Superior temporal gyrus (tissue), 1 donor: ENCODE results near the gene RNU1-2.
"Not testable (repeated sequence)": the region's sequence is repeated elsewhere in the genome, so short reads cannot be mapped to it uniquely, and the experiment has no call there.

Source experiments
- DNase-seq: peaks from one replicate; pipeline ENCODE4 v3.0.0-alpha.2; 2016; ENCODE audit errors: extremely low spot score

RNU1-2 gene

GRCh38 chr1:16888860-16889816, 6.6 kb upstream of the RNU1-2 start:
- DNase-seq = peak; percentile 81

GRCh38 chr1:16890539-16891021, 5.2 kb upstream of the RNU1-2 start:
- DNase-seq = not testable (repeated sequence)

GRCh38 chr1:16891057-16891456, 4.7 kb upstream of the RNU1-2 start:
- not testable (repeated sequence) for DNase-seq

- not testable (repeated sequence) for DNase-seq
These were observed 2.7 kb upstream of the RNU1-2 start for GRCh38 chr1:16892978-16893525.

GRCh38 chr1:16893796-16894195, 2.0 kb upstream of the RNU1-2 start:
- not testable (repeated sequence) for DNase-seq

GRCh38 chr1:16894338-16894737, 1.4 kb upstream of the RNU1-2 start:
- not testable (repeated sequence) for DNase-seq

GRCh38 chr1:16895233-16895597, 565 bp upstream of the RNU1-2 start:
- DNase-seq = not testable (repeated sequence)

GRCh38 chr1:16896316-16897055, 706 bp downstream of the RNU1-2 start:
- peak; percentile 43 for DNase-seq

- not testable (repeated sequence) for DNase-seq
These were observed 1.9 kb downstream of the RNU1-2 start for GRCh38 chr1:16897653-16898052.

- not testable (repeated sequence) for DNase-seq
These were observed 2.5 kb downstream of the RNU1-2 start for GRCh38 chr1:16898298-16898697.

- not testable (repeated sequence) for DNase-seq
These were observed 3.2 kb downstream of the RNU1-2 start for GRCh38 chr1:16899020-16899419.

GRCh38 chr1:16900751-16901150, 5.0 kb downstream of the RNU1-2 start:
- DNase-seq = no peak

- DNase-seq = not testable (repeated sequence)
These were observed 5.6 kb downstream of the RNU1-2 start for GRCh38 chr1:16901371-16901770.

- no peak for DNase-seq
These were observed 7.3 kb downstream of the RNU1-2 start for GRCh38 chr1:16903054-16903453.

- DNase-seq = peak; percentile 51
These were observed 7.6 kb downstream of the RNU1-2 start for GRCh38 chr1:16903458-16903796.

GRCh38 chr1:16904560-16905109, 8.9 kb downstream of the RNU1-2 start:
- DNase-seq = peak; percentile 100

- no peak for DNase-seq
These were observed 9.5 kb downstream of the RNU1-2 start for GRCh38 chr1:16905110-16905867.

GRCh38 chr1:16905868-16906702, 10.3 kb downstream of the RNU1-2 start:
- no peak for DNase-seq

- DNase-seq = no peak
These were observed 11.1 kb downstream of the RNU1-2 start for GRCh38 chr1:16906873-16907272.
